GM12878 (cell line): Measurements from ENCODE around the gene TRPV5.

ENCODE experiments used
- CBFB ChIP-seq: IDR thresholded peaks from 2 replicates; pipeline ENCODE4 v1.6.1; 2016; ENCODE audit warnings: antibody characterized with exemption, low read depth
- EZH2 ChIP-seq: IDR thresholded peaks from 2 replicates; pipeline ENCODE4 v1.6.1; 2012; ENCODE audit warnings: low read depth, mild to moderate bottlenecking, control low read depth, inconsistent platforms, low read length, borderline replicate concordance; ENCODE audit not compliant: control insufficient read depth
- FOXM1 ChIP-seq: IDR thresholded peaks from 2 replicates; pipeline ENCODE4 v1.6.1; 2012; ENCODE audit warnings: low read depth, mild to moderate bottlenecking, inconsistent platforms, low read length, moderate library complexity
- PAX8 ChIP-seq: fragments of 450-650 bp; IDR thresholded peaks from 2 replicates; pipeline ENCODE4 v1.6.1; 2017; ENCODE audit warnings: mild to moderate bottlenecking, moderate library complexity
- RAD21 ChIP-seq: IDR thresholded peaks from 2 replicates; pipeline ENCODE4 v1.6.1; 2011; ENCODE audit warnings: mild to moderate bottlenecking, low read depth, low read length, moderate library complexity; ENCODE audit not compliant: insufficient read depth
- RCOR1 ChIP-seq: conservative IDR thresholded peaks from 2 replicates; pipeline ENCODE4 v1.6.1; 2012; ENCODE audit warnings: low read depth, low read length, improper control_type of control experiment
- TARDBP ChIP-seq: IDR thresholded peaks from 2 replicates; pipeline ENCODE4 v1.6.1; 2016; ENCODE audit warnings: borderline replicate concordance
- TCF7 ChIP-seq: IDR thresholded peaks from 2 replicates; pipeline ENCODE4 v1.6.1; 2014; ENCODE audit warnings: antibody characterized with exemption, borderline replicate concordance
- ZNF384 ChIP-seq: IDR thresholded peaks from 2 replicates; pipeline ENCODE4 v1.6.1; 2012; ENCODE audit warnings: low read depth, mild to moderate bottlenecking, low read length, improper control_type of control experiment, borderline replicate concordance
- ZSCAN29 ChIP-seq: fragments of 450-650 bp; IDR thresholded peaks from 2 replicates; pipeline ENCODE4 v1.6.1; 2017; ENCODE audit warnings: mild to moderate bottlenecking, moderate library complexity
- TF ChIP-seq, protein P1 (sequence below), 3 experiments: IDR thresholded peaks in 2 of 3; conservative IDR thresholded peaks in 1 of 3; 2 replicates each; pipeline ENCODE4 v1.5.1; 2011; ENCODE audit warnings: low read depth in 3 of 3, low read length in 3 of 3, mild to moderate bottlenecking in 3 of 3, control low read depth in 2 of 3, moderate library complexity in 2 of 3, inconsistent platforms in 1 of 3, mixed read lengths in 1 of 3; ENCODE audit not compliant: control insufficient read depth in 2 of 3, insufficient read depth in 1 of 3; ENCODE audit errors: extremely low read depth in 1 of 3
- TF ChIP-seq, protein P2 (sequence below): IDR thresholded peaks from 2 replicates; pipeline ENCODE4 v1.6.1; 2012; ENCODE audit warnings: low read depth, low read length, improper control_type of control experiment
- TF ChIP-seq, protein P3 (sequence below): IDR thresholded peaks from 2 replicates; pipeline ENCODE4 v1.6.1; 2011; ENCODE audit warnings: low read depth, mild to moderate bottlenecking, low read length, moderate library complexity, borderline replicate concordance; ENCODE audit errors: extremely low read depth

DNA sequence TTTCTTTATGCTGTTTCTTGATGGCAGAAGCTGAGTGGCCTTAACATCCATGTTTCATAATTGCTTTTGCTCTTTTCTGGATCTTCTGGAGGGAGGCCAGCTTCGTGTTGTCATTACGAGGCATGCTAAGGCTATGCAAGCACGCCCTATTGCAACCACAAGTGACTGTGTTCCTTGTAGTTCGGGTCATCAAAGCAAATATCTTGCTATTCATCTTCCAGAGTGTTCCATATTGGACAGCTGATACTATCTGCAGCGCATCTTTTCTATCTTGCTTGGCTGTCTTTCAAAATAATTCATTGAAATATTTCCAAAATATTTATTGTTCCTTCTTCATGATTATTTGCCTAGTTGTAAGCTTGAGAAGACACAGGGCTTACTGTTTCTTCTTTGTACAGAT, 73.7 kb downstream of the TRPV5 start:
- TF ChIP-seq ZSCAN29 (no peak), ZNF384 (no peak), FOXM1 (no peak), PAX8 (no peak), EZH2 (no peak), TARDBP (no peak), CBFB (no peak), TCF7 (no peak), RAD21 (no peak), RCOR1 (no peak)
- TF ChIP-seq, protein P1, sequence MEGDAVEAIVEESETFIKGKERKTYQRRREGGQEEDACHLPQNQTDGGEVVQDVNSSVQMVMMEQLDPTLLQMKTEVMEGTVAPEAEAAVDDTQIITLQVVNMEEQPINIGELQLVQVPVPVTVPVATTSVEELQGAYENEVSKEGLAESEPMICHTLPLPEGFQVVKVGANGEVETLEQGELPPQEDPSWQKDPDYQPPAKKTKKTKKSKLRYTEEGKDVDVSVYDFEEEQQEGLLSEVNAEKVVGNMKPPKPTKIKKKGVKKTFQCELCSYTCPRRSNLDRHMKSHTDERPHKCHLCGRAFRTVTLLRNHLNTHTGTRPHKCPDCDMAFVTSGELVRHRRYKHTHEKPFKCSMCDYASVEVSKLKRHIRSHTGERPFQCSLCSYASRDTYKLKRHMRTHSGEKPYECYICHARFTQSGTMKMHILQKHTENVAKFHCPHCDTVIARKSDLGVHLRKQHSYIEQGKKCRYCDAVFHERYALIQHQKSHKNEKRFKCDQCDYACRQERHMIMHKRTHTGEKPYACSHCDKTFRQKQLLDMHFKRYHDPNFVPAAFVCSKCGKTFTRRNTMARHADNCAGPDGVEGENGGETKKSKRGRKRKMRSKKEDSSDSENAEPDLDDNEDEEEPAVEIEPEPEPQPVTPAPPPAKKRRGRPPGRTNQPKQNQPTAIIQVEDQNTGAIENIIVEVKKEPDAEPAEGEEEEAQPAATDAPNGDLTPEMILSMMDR (IDR thresholded peaks at IDR 0.05 in 2 of 3, conservative IDR thresholded peaks at IDR 0.05 in 1 of 3; ENCODE audit: control insufficient read depth in 2 of 3, extremely low read depth in 1 of 3, insufficient read depth in 1 of 3, low read depth in 3 of 3, low read length in 3 of 3), result no peak
- TF ChIP-seq, protein P2, sequence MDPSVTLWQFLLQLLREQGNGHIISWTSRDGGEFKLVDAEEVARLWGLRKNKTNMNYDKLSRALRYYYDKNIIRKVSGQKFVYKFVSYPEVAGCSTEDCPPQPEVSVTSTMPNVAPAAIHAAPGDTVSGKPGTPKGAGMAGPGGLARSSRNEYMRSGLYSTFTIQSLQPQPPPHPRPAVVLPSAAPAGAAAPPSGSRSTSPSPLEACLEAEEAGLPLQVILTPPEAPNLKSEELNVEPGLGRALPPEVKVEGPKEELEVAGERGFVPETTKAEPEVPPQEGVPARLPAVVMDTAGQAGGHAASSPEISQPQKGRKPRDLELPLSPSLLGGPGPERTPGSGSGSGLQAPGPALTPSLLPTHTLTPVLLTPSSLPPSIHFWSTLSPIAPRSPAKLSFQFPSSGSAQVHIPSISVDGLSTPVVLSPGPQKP, result no peak
- TF ChIP-seq, protein P3, sequence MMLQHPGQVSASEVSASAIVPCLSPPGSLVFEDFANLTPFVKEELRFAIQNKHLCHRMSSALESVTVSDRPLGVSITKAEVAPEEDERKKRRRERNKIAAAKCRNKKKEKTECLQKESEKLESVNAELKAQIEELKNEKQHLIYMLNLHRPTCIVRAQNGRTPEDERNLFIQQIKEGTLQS, result no peak
